IMR-90 (cell line): ENCODE data around the gene ARHGEF7. TPM values are rescaled to one million over a fixed set of nuclear protein-coding genes. Genes with fewer than 3 reads are reported as not detected.

Experiments used
- ATAC-seq: fragments of 200-7000 bp; cut with Tn5 transposase; 2 replicates; pipeline ENCODE4 v1.9.1; 2020; ENCODE audit warnings: low read depth, mild to moderate bottlenecking, moderate library complexity
- BruUV-seq: library from RNA; stranded (reverse); fragments of 400-500 nt; replicated peaks from 2 replicates; lab custom pipeline; 2021; lab: Mats Ljungman, UMichigan
- CTCF ChIA-PET: fragments of 300-600 bp; formaldehyde crosslinking; extraction: SDS; loops from one replicate; lab custom pipeline; 2021; ENCODE audit warnings: antibody characterized with exemption; lab: Yijun Ruan, JAX
- POLR2A ChIA-PET: fragments of 300-600 bp; sonication (Branson Sonifier 250); formaldehyde crosslinking; loops from one replicate; lab custom pipeline; 2022; ENCODE audit warnings: antibody characterized with exemption; ENCODE audit not compliant: unreplicated experiment; lab: Charles Lee
- DNase-seq: peaks from one replicate; pipeline ENCODE4 v3.0.0; 2013
- H2AFZ ChIP-seq: replicated peaks from 2 replicates; pipeline ENCODE3; 2013; ENCODE audit warnings: low read length, mild to moderate bottlenecking; ENCODE audit not compliant: poor library complexity
- H2AK5ac ChIP-seq: 2 replicates; pipeline ENCODE4 v1.6.1; 2013; ENCODE audit warnings: low read depth, low read length, inconsistent platforms
- H2AK9ac ChIP-seq: replicated peaks from 2 replicates; pipeline ENCODE3; 2013; ENCODE audit warnings: mild to moderate bottlenecking, low read depth, low read length, moderate library complexity; ENCODE audit not compliant: poor library complexity
- H2BK120ac ChIP-seq: 2 replicates; pipeline ENCODE4 v1.6.1; 2013; ENCODE audit warnings: low read depth, low read length, inconsistent platforms
- H2BK15ac ChIP-seq: 3 replicates; pipeline ENCODE4 v1.6.1; 2013; ENCODE audit warnings: low read depth, low read length, inconsistent platforms
- H2BK20ac ChIP-seq: 2 replicates; pipeline ENCODE4 v1.6.1; 2013; ENCODE audit warnings: low read depth, mild to moderate bottlenecking, inconsistent platforms, low read length, moderate library complexity
- H2BK5ac ChIP-seq: 2 replicates; pipeline ENCODE4 v1.6.1; 2013; ENCODE audit warnings: mild to moderate bottlenecking, low read depth, low read length, inconsistent platforms; ENCODE audit not compliant: poor library complexity, severe bottlenecking
- H3K14ac ChIP-seq: replicated peaks from 2 replicates; pipeline ENCODE4 v1.6.1; 2013; ENCODE audit warnings: low read depth, low read length, inconsistent platforms
- H3K18ac ChIP-seq: 2 replicates; pipeline ENCODE4 v1.6.1; 2013; ENCODE audit warnings: low read depth, low read length, control low read depth
- H3K23ac ChIP-seq: 2 replicates; pipeline ENCODE4 v1.6.1; 2013; ENCODE audit warnings: low read depth, low read length, inconsistent platforms
- H3K27ac ChIP-seq: 2 replicates; pipeline ENCODE4 v1.5.1; 2013; ENCODE audit warnings: mild to moderate bottlenecking, control low read depth, low read length; ENCODE audit not compliant: insufficient read depth
- H3K27me3 ChIP-seq: 2 replicates; pipeline ENCODE4 v1.6.1; 2013; ENCODE audit warnings: low read length; ENCODE audit not compliant: control insufficient read depth, insufficient read depth
- H3K36me3 ChIP-seq: 2 replicates; pipeline ENCODE4 v1.6.1; 2013; ENCODE audit warnings: low read length, mixed read lengths; ENCODE audit not compliant: control insufficient read depth, insufficient read depth
- H3K4ac ChIP-seq: 2 replicates; pipeline ENCODE4 v1.6.1; 2013; ENCODE audit warnings: low read depth, low read length, inconsistent platforms
- H3K4me1 ChIP-seq: 2 replicates; pipeline ENCODE4 v1.6.1; 2013; ENCODE audit warnings: low read length, mixed read lengths; ENCODE audit not compliant: control insufficient read depth, insufficient read depth
- H3K4me2 ChIP-seq: 2 replicates; pipeline ENCODE4 v1.6.1; 2013; ENCODE audit warnings: low read depth, mild to moderate bottlenecking, control low read depth, low read length, moderate library complexity
- H3K4me3 ChIP-seq: 2 replicates; pipeline ENCODE4 v1.5.1; 2013; ENCODE audit warnings: low read depth, mild to moderate bottlenecking, control low read depth, low read length, moderate library complexity; ENCODE audit not compliant: insufficient read depth
- H3K56ac ChIP-seq: 2 replicates; pipeline ENCODE4 v1.6.1; 2013; ENCODE audit warnings: low read length, inconsistent platforms; ENCODE audit not compliant: insufficient read depth; ENCODE audit errors: extremely low read depth
- H3K79me1 ChIP-seq, 2 experiments: 2 replicates each; pipeline ENCODE4 v1.6.1; 2013; ENCODE audit warnings: low read length in 2 of 2, inconsistent platforms in 1 of 2, low read depth in 1 of 2
- H3K9ac ChIP-seq: 2 replicates; pipeline ENCODE4 v1.6.1; 2013; ENCODE audit warnings: low read depth, low read length, control low read depth
- H3K9me1 ChIP-seq: 2 replicates; pipeline ENCODE4 v1.6.1; 2013; ENCODE audit warnings: low read length, inconsistent platforms; ENCODE audit not compliant: insufficient read depth
- H3K9me3 ChIP-seq: 2 replicates; pipeline ENCODE4 v1.6.1; 2013; ENCODE audit warnings: low read length; ENCODE audit not compliant: control insufficient read depth, insufficient read depth
- H4K20me1 ChIP-seq: 2 replicates; pipeline ENCODE4 v1.6.1; 2013; ENCODE audit warnings: low read length, inconsistent platforms; ENCODE audit not compliant: insufficient read depth
- H4K5ac ChIP-seq: 2 replicates; pipeline ENCODE4 v1.6.1; 2013; ENCODE audit warnings: mild to moderate bottlenecking, low read depth, low read length, control low read depth
- H4K8ac ChIP-seq, 2 experiments: 2 replicates each; pipeline ENCODE4 v1.6.1; 2013; ENCODE audit warnings: low read depth in 2 of 2, low read length in 2 of 2, control low read depth in 1 of 2, inconsistent platforms in 1 of 2
- H4K91ac ChIP-seq: 2 replicates; pipeline ENCODE4 v1.6.1; 2013; ENCODE audit warnings: low read depth, low read length, inconsistent platforms; ENCODE audit not compliant: insufficient read depth
- BHLHE40 ChIP-seq: fragments of 150-350 bp; IDR thresholded peaks from 2 replicates; pipeline ENCODE4 v1.6.1; 2016; ENCODE audit warnings: mild to moderate bottlenecking, low read depth, low read length
- CEBPB ChIP-seq: IDR thresholded peaks from 2 replicates; pipeline ENCODE4 v1.6.1; 2012; ENCODE audit warnings: low read depth, low read length, improper control_type of control experiment
- CHD1 ChIP-seq: IDR thresholded peaks from 2 replicates; pipeline ENCODE4 v1.6.1; 2012; ENCODE audit warnings: low read depth, low read length, improper control_type of control experiment
- FOS ChIP-seq: fragments of 150-350 bp; IDR thresholded peaks from 2 replicates; pipeline ENCODE4 v1.6.1; 2016; ENCODE audit warnings: low read depth, low read length
- MAZ ChIP-seq: IDR thresholded peaks from 2 replicates; pipeline ENCODE4 v1.6.1; 2012; ENCODE audit warnings: low read depth, mild to moderate bottlenecking, low read length, improper control_type of control experiment, moderate library complexity, borderline replicate concordance
- MXI1 ChIP-seq: IDR thresholded peaks from 2 replicates; pipeline ENCODE4 v1.6.1; 2012; ENCODE audit warnings: low read depth, mild to moderate bottlenecking, low read length, moderate library complexity, borderline replicate concordance
- NFE2L2 ChIP-seq: fragments of 150-350 bp; IDR thresholded peaks from 2 replicates; pipeline ENCODE4 v1.6.1; 2016; ENCODE audit warnings: low read depth, mild to moderate bottlenecking, low read length
- POLR2A ChIP-seq: IDR thresholded peaks from 2 replicates; pipeline ENCODE4 v1.6.1; 2012; ENCODE audit warnings: mild to moderate bottlenecking, low read depth, low read length
- RAD21 ChIP-seq: IDR thresholded peaks from 2 replicates; pipeline ENCODE4 v1.6.1; 2012; ENCODE audit warnings: low read length, improper control_type of control experiment
- RCOR1 ChIP-seq: IDR thresholded peaks from 2 replicates; pipeline ENCODE4 v1.6.1; 2012; ENCODE audit warnings: mild to moderate bottlenecking, low read length, improper control_type of control experiment; ENCODE audit not compliant: insufficient replicate concordance
- RFX5 ChIP-seq: IDR thresholded peaks from 2 replicates; pipeline ENCODE4 v1.8.0; 2012; ENCODE audit warnings: low read depth, mild to moderate bottlenecking, low read length, moderate library complexity
- SMC3 ChIP-seq: fragments of 150-350 bp; IDR thresholded peaks from 2 replicates; pipeline ENCODE4 v1.6.1; 2016; ENCODE audit warnings: low read depth, mild to moderate bottlenecking, antibody characterized with exemption, low read length, moderate library complexity
- WGBS, 2 experiments: methylation state at CpG; one replicate each; pipeline versions ENCODE4 v1.1.5 to v1.1.7; 2013; ENCODE audit warnings: missing lambda C conversion rate in 2 of 2; ENCODE audit not compliant: insufficient read length in 1 of 2; ENCODE audit errors: extremely low coverage in 2 of 2; 5-methylcytosine and 5-hydroxymethylcytosine counted together
- dilution Hi-C: fragments of 300-500 bp; cut with HindIII; formaldehyde crosslinking; loops from one replicate; pipeline ENCODE4 v1.14.3; 2018; ENCODE audit warnings: low sequenced_read_pairs; ENCODE audit not compliant: unreplicated experiment
- in situ Hi-C: fragments of 300-500 bp; cut with MboI; formaldehyde crosslinking; loops from 3 replicates; pipeline ENCODE4 v1.14.3; 2019; ENCODE audit warnings: low sequenced_read_pairs, inconsistent platforms, mixed read lengths
- intact Hi-C: fragments of 100-400 bp; cut with micrococcal nuclease; formaldehyde crosslinking; loops from 2 replicates; pipeline ENCODE4 v1.10.0; 2022
- polyA plus RNA-seq, 3 experiments: library from polyadenylated mRNA; depleted of rRNA; stranded (reverse); fragments of >200 nt; gene quantifications; 2 replicates each; pipeline ENCODE4 v1.2.3, GENCODE V29; 2012; ENCODE audit warnings: low replicate concordance in 1 of 3
- total RNA-seq: library from RNA; depleted of rRNA; stranded (reverse); fragments of >200 nt; gene quantifications from 2 replicates; pipeline ENCODE4 v1.2.3, GENCODE V29; 2012
- TF ChIP-seq, protein P1 (sequence below): fragments of 150-350 bp; IDR thresholded peaks from 2 replicates; pipeline ENCODE4 v1.6.1; 2017; ENCODE audit warnings: mild to moderate bottlenecking, antibody characterized with exemption, low read length, low read depth

Gene ARHGEF7
- total and polyA plus RNA-seq, 2 of the 4 experiments (the other 2 are of a cell fraction) = 32.9 to 59.0 TPM

DNA sequence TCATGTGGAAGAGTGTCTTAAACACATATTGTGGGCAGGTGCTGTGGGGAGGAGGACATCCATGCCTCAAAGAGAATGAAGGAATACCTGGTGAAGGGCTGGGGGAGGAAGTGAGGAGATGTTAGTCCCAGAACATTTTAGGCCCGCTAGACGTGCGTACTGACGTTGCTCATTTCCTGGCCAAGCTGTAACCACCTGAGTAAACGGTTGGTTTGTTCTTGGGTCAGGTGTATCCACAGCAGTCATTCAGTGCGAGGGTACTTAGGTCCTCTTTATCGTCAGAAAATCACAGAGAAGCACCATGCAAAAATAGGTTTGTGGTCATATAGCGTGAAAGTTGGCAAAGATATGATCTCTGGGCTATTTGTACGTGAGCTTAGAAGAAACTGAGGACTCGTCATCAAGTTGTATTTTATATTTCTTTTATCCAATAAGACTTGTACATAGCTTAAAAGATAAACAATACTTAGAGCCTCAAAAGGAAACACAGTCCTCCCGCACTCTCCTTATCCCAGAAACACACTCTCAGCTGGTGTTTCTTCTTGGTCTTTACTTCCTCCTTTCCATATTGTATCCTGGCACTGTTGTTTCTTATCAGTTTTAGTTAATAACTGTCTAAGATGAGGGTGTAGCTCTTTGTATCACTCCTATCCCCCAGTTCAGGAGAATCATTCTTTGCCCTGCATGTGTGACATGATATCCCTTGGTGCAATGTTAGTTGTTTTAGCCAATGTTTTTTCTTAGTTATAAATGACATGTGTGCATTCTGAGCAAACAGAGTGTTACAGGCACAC lies 52.0 kb downstream of the ARHGEF7 start:
- Histone ChIP-seq H3K36me3 (peaks cover 15% of the 10 kb centered on the region), H3K23ac (no peak overlapping the region), H2AK9ac (no peak overlapping the region), H4K8ac (no peak overlapping the region), H4K20me1 (peaks cover 95% of the 10 kb centered on the region), H2AK5ac (no peak overlapping the region), H2AFZ (no peak overlapping the region), H3K9me3 (no peaks in the 10 kb centered on the region), H3K27ac (no peak overlapping the region), H3K4me2 (no peak overlapping the region), H3K18ac (no peak overlapping the region), H2BK15ac (no peak overlapping the region), H3K14ac (no peak overlapping the region), H2BK20ac (no peak overlapping the region), H4K91ac (no peak overlapping the region), H4K5ac (no peak overlapping the region), H3K27me3 (no peaks in the 10 kb centered on the region), H3K4me3 (no peak overlapping the region), H2BK120ac (no peak overlapping the region), H3K4ac (no peak overlapping the region), H2BK5ac (no peak overlapping the region), H3K56ac (no peak overlapping the region), H3K9ac (no peak overlapping the region), H3K9me1 (peaks cover 26% of the 10 kb centered on the region), H3K79me1 (peaks cover 41 to 96% of the 10 kb centered on the region in 2 experiments), H3K4me1 (peaks cover 9% of the 10 kb centered on the region)
- TF ChIP-seq RAD21 (no peak), POLR2A (no peak), MXI1 (no peak), RFX5 (no peak), BHLHE40 (no peak), NFE2L2 (no peak), FOS (no peak), CEBPB (no peak), MAZ (no peak), RCOR1 (no peak), CHD1 (no peak), SMC3 (no peak)
- TF ChIP-seq, protein P1, sequence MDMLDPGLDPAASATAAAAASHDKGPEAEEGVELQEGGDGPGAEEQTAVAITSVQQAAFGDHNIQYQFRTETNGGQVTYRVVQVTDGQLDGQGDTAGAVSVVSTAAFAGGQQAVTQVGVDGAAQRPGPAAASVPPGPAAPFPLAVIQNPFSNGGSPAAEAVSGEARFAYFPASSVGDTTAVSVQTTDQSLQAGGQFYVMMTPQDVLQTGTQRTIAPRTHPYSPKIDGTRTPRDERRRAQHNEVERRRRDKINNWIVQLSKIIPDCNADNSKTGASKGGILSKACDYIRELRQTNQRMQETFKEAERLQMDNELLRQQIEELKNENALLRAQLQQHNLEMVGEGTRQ = no peak
- no peak for ATAC-seq
- intact Hi-C loops (no loop called here), dilution Hi-C loops (no loop called here), in situ Hi-C loops (no loop called here)
- ChIA-PET CTCF (no interaction called here), POLR2A (interaction anchor here (0.8 kb wide), 1 partner anchor 10 kb away, joined by 3 read pairs; no protein-coding TSS in a partner anchor)
- no CpG with 5 or more reads among the region's 11 CpGs for WGBS, 2 experiments
- no peak for DNase-seq
- no TSS peak for BruUV-seq
